GM13977 (cell line): Measurements from ENCODE around the gene SLC48A1.

Experiments used
- DNase-seq: peaks from one replicate; pipeline ENCODE4 v3.0.0; 2012; ENCODE audit warnings: low spot score
- CTCF ChIP-seq: IDR thresholded peaks from 2 replicates; pipeline ENCODE4 v1.5.1; 2012; ENCODE audit warnings: mild to moderate bottlenecking, control low read depth; ENCODE audit not compliant: insufficient read depth; ENCODE audit errors: extremely low read depth, missing control alignments
- in situ Hi-C: fragments of 300-500 bp; cut with MboI; formaldehyde crosslinking; loops from one replicate; pipeline ENCODE4 v1.12.0; 2022; ENCODE audit warnings: low sequenced_read_pairs, low pct_unique_long_range_greater_than_20kb, mixed read lengths, inconsistent platforms; ENCODE audit not compliant: unreplicated experiment

SLC48A1 gene

GRCh38 chr12:47828976-47829482 lies 56.0 kb downstream of the SLC48A1 start:
- no peak for DNase-seq
- in situ Hi-C loops, result no loop called here
- TF ChIP-seq CTCF, result no peak

- in situ Hi-C loops, result no loop called here
- TF ChIP-seq CTCF, result no peak
- DNase-seq, result no peak
Observed at GRCh38 chr12:47829584-47829983, 56.5 kb downstream of the SLC48A1 start.
